ENCODE data around the gene LZIC.

GRCh38 chr1:9957726-9958125, 14.5 kb upstream of the LZIC start:
- TF ChIP-seq CTCF (conservative IDR thresholded peaks at IDR 0.05 in 1 of 2, IDR thresholded peaks at IDR 0.05 in 1 of 2; ENCODE audit: low read depth in 1 of 2, low read length in 2 of 2) (no peak), EZH2 (IDR thresholded peaks at IDR 0.05; ENCODE audit: low read length, missing control alignments) (no peak)
